Measurements from ENCODE around the gene HELQ. TPM values are rescaled to one million over a fixed set of nuclear protein-coding genes. Genes with fewer than 3 reads are reported as not detected.

Gene HELQ
- total and polyA plus RNA-seq, 2 of the 4 experiments (the other 2 are of a cell fraction) = 8.8 to 9.1 TPM

DNA sequence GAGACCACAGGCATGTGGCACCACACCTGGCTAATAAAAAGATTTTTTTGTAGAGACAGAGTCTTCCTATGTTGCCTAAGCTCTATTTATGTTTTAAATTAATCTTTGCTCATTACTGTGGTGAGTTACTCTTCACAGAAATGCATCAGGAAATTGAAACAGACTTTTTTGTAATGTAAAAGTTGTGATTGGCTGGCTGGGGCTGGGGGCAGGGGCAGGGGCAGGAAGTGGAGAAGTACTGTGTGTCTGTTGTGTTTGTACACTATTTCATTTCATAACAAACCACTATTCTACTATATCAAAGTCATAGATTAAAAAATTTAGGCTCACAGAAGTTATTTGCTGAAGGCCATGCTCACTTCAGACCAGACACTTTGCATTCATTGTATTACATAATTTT, 48.4 kb upstream of the HELQ start:
- Histone ChIP-seq H4K8ac (ENCODE audit: low read depth in 2 of 2, low read length in 2 of 2) (no peak overlapping the region), H3K18ac (ENCODE audit: low read depth, low read length) (no peak overlapping the region), H3K36me3 (ENCODE audit: control insufficient read depth, insufficient read depth, low read length) (no peaks in the 10 kb centered on the region), H4K5ac (ENCODE audit: low read depth, low read length) (no peak overlapping the region), H3K56ac (ENCODE audit: extremely low read depth, insufficient read depth, low read length) (no peak overlapping the region), H3K4me2 (ENCODE audit: low read depth, low read length) (no peak overlapping the region), H2BK20ac (ENCODE audit: low read depth, low read length) (no peak overlapping the region), H2AK5ac (ENCODE audit: low read depth, low read length) (no peak overlapping the region), H2BK15ac (ENCODE audit: low read depth, low read length) (no peak overlapping the region), H3K23ac (ENCODE audit: low read depth, low read length) (no peak overlapping the region), H3K9me1 (ENCODE audit: insufficient read depth, low read length) (no peaks in the 10 kb centered on the region), H2BK120ac (ENCODE audit: low read depth, low read length) (no peak overlapping the region), H2AK9ac (replicated peaks; ENCODE audit: low read depth, low read length, poor library complexity) (no peak overlapping the region), H3K4ac (ENCODE audit: low read depth, low read length) (no peak overlapping the region), H3K27ac (ENCODE audit: insufficient read depth, low read length) (no peak overlapping the region), H2AFZ (replicated peaks; ENCODE audit: low read length, poor library complexity) (no peak overlapping the region), H3K27me3 (ENCODE audit: control insufficient read depth, insufficient read depth, low read length) (peaks cover 4% of the 10 kb centered on the region), H3K9ac (ENCODE audit: low read depth, low read length) (no peak overlapping the region), H3K4me1 (ENCODE audit: control insufficient read depth, insufficient read depth, low read length) (no peaks in the 10 kb centered on the region), H3K79me1 (ENCODE audit: low read depth in 1 of 2, low read length in 2 of 2) (no peaks in the 10 kb centered on the region), H3K9me3 (ENCODE audit: control insufficient read depth, insufficient read depth, low read length) (no peaks in the 10 kb centered on the region), H3K4me3 (ENCODE audit: insufficient read depth, low read depth, low read length) (no peak overlapping the region), H4K20me1 (ENCODE audit: insufficient read depth, low read length) (no peaks in the 10 kb centered on the region), H4K91ac (ENCODE audit: insufficient read depth, low read depth, low read length) (no peak overlapping the region), H3K14ac (replicated peaks; ENCODE audit: low read depth, low read length) (no peak overlapping the region), H2BK5ac (ENCODE audit: low read depth, low read length, poor library complexity, severe bottlenecking) (no peak overlapping the region)
- dilution Hi-C loops (cut with HindIII; ENCODE audit: low sequenced_read_pairs, unreplicated experiment) = no loop called here
- ChIA-PET CTCF (no interaction called here), POLR2A (ENCODE audit: unreplicated experiment) (no interaction called here)
- TF ChIP-seq RAD21 (IDR thresholded peaks at IDR 0.05; ENCODE audit: low read length) (no peak), NFE2L2 (IDR thresholded peaks at IDR 0.05; ENCODE audit: low read depth, low read length) (no peak), BHLHE40 (IDR thresholded peaks at IDR 0.05; ENCODE audit: low read depth, low read length) (no peak), SMC3 (IDR thresholded peaks at IDR 0.05; ENCODE audit: low read depth, low read length) (no peak), RCOR1 (IDR thresholded peaks at IDR 0.05; ENCODE audit: insufficient replicate concordance, low read length) (no peak), CHD1 (IDR thresholded peaks at IDR 0.05; ENCODE audit: low read depth, low read length) (no peak), FOS (IDR thresholded peaks at IDR 0.05; ENCODE audit: low read depth, low read length) (no peak), CEBPB (IDR thresholded peaks at IDR 0.05; ENCODE audit: low read depth, low read length) (no peak), RFX5 (IDR thresholded peaks at IDR 0.05; ENCODE audit: low read depth, low read length) (no peak), POLR2A (IDR thresholded peaks at IDR 0.05; ENCODE audit: low read depth, low read length) (no peak), MXI1 (IDR thresholded peaks at IDR 0.05; ENCODE audit: borderline replicate concordance, low read depth, low read length) (no peak), CTCF (conservative IDR thresholded peaks at IDR 0.05; ENCODE audit: low read depth, low read length) (no peak), MAFK (IDR thresholded peaks at IDR 0.05; ENCODE audit: low read depth, low read length) (no peak), MAZ (IDR thresholded peaks at IDR 0.05; ENCODE audit: borderline replicate concordance, low read depth, low read length) (no peak), USF2 (IDR thresholded peaks at IDR 0.05; ENCODE audit: low read depth, low read length) (no peak)
- TF ChIP-seq, protein P1, sequence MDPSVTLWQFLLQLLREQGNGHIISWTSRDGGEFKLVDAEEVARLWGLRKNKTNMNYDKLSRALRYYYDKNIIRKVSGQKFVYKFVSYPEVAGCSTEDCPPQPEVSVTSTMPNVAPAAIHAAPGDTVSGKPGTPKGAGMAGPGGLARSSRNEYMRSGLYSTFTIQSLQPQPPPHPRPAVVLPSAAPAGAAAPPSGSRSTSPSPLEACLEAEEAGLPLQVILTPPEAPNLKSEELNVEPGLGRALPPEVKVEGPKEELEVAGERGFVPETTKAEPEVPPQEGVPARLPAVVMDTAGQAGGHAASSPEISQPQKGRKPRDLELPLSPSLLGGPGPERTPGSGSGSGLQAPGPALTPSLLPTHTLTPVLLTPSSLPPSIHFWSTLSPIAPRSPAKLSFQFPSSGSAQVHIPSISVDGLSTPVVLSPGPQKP (IDR thresholded peaks at IDR 0.05; ENCODE audit: borderline replicate concordance, low read depth, low read length) = no peak
- DNase-seq = no peak
- intact Hi-C loops (cut with micrococcal nuclease) = loop anchor here (5.0 kb wide), 1 partner anchor 753 kb away; no protein-coding TSS in a partner anchor
- no TSS peak for BruUV-seq (replicated peaks)
- no peak for ATAC-seq (ENCODE audit: low read depth)
- in situ Hi-C loops (cut with MboI; ENCODE audit: low sequenced_read_pairs) = loop anchor here (25.0 kb wide), 2 partner anchors 758 to 1008 kb away; no protein-coding TSS in a partner anchor

Data from IMR-90 (cell line).